Panc1 (cell line): Measurements from ENCODE around the gene GRK6. TPM values are rescaled to one million over a fixed set of nuclear protein-coding genes. Genes with fewer than 3 reads are reported as not detected.
"Not testable (repeated sequence)": the region's sequence is repeated elsewhere in the genome, so short reads cannot be mapped to it uniquely, and the experiment has no call there.

Source experiments
- ATAC-seq: fragments of 200-7000 bp; cut with Tn5 transposase; 2 replicates; pipeline ENCODE4 v1.9.1; 2020; ENCODE audit warnings: mild to moderate bottlenecking, moderate library complexity
- BruUV-seq: library from RNA; stranded (reverse); fragments of 400-500 nt; replicated peaks from 2 replicates; lab custom pipeline; 2021; lab: Mats Ljungman, UMichigan
- CTCF ChIA-PET: fragments of 300-600 bp; sonication (Branson Sonifier 250); formaldehyde crosslinking; loops from one replicate; lab custom pipeline; 2022; ENCODE audit warnings: antibody characterized with exemption; lab: Charles Lee
- POLR2A ChIA-PET: fragments of 300-600 bp; sonication (Branson Sonifier 250); formaldehyde crosslinking; loops from one replicate; lab custom pipeline; 2022; ENCODE audit warnings: antibody characterized with exemption; lab: Charles Lee
- DNase-seq: peaks from one replicate; pipeline ENCODE4 v3.0.0-alpha.2; 2010; ENCODE audit warnings: low read depth, low spot score
- H3K27ac ChIP-seq: 2 replicates; pipeline ENCODE4 v1.5.1; 2011; ENCODE audit warnings: mild to moderate bottlenecking, low read length, inconsistent platforms
- H3K27me3 ChIP-seq: fragments of 200-500 bp; sonication (Bioruptor generic); 2 replicates; pipeline ENCODE4 v1.6.0; 2014; ENCODE audit warnings: low read length, inconsistent platforms; ENCODE audit not compliant: control insufficient read depth, insufficient read depth
- H3K36me3 ChIP-seq: fragments of 200-500 bp; sonication (Bioruptor generic); 2 replicates; pipeline ENCODE4 v1.5.1; 2014; ENCODE audit warnings: inconsistent platforms, mild to moderate bottlenecking, low read length, moderate library complexity; ENCODE audit not compliant: control insufficient read depth, insufficient read depth
- H3K4me1 ChIP-seq: 2 replicates; pipeline ENCODE4 v1.5.1; 2011; ENCODE audit warnings: inconsistent platforms, mild to moderate bottlenecking, low read length, moderate library complexity; ENCODE audit not compliant: control insufficient read depth, insufficient read depth
- H3K4me3 ChIP-seq, 2 experiments: 2 replicates each; pipeline ENCODE4 v1.5.1; 2011 to 2012; ENCODE audit warnings: low read depth in 2 of 2, low read length in 2 of 2, mild to moderate bottlenecking in 2 of 2, inconsistent platforms in 1 of 2, moderate library complexity in 1 of 2
- H3K9me3 ChIP-seq: fragments of 200-500 bp; sonication (Bioruptor generic); 2 replicates; pipeline ENCODE4 v1.5.1; 2014; ENCODE audit warnings: low read depth, mild to moderate bottlenecking, inconsistent platforms, low read length, moderate library complexity; ENCODE audit not compliant: control insufficient read depth, insufficient read depth
- POLR2AphosphoS5 ChIP-seq: IDR thresholded peaks from 2 replicates; pipeline ENCODE4 v1.6.1; 2012; ENCODE audit warnings: mild to moderate bottlenecking, low read depth, low read length, moderate library complexity
- SIN3A ChIP-seq: IDR thresholded peaks from 2 replicates; pipeline ENCODE4 v1.6.1; 2012; ENCODE audit warnings: low read depth, mild to moderate bottlenecking, low read length, moderate library complexity, borderline replicate concordance; ENCODE audit not compliant: insufficient read depth
- TCF7L2 ChIP-seq: IDR thresholded peaks from 2 replicates; pipeline ENCODE4 v1.6.1; 2011; ENCODE audit warnings: mild to moderate bottlenecking, low read depth, low read length, inconsistent platforms
- in situ Hi-C: cut with HindIII; loops from 2 replicates; pipeline ENCODE4 v1.10.0; 2016; ENCODE audit warnings: low sequenced_read_pairs, low pct_unique_long_range_greater_than_20kb
- intact Hi-C: fragments of 100-400 bp; cut with micrococcal nuclease; formaldehyde crosslinking; loops from one replicate; pipeline ENCODE4 v1.10.0; 2022; ENCODE audit not compliant: unreplicated experiment
- total RNA-seq: library from RNA; stranded (reverse); gene quantifications from one replicate; pipeline ENCODE4 v1.2.1, GENCODE V29; 2021; ENCODE audit not compliant: unreplicated experiment
- TF ChIP-seq, protein P1 (sequence below), 2 experiments: IDR thresholded peaks; 2 replicates each; pipeline ENCODE4 v1.6.1; 2011 to 2012; ENCODE audit warnings: low read depth in 2 of 2, control low read depth in 1 of 2, low read length in 1 of 2, mild to moderate bottlenecking in 1 of 2, moderate library complexity in 1 of 2; ENCODE audit not compliant: insufficient read depth in 1 of 2
- TF ChIP-seq, protein P2 (sequence below): fragments of 450-650 bp; IDR thresholded peaks from 2 replicates; pipeline ENCODE4 v1.5.1; 2017; ENCODE audit warnings: mild to moderate bottlenecking

GRK6 gene
- total RNA-seq, 1 experiment from 2014 or later: 56.1 TPM

DNA sequence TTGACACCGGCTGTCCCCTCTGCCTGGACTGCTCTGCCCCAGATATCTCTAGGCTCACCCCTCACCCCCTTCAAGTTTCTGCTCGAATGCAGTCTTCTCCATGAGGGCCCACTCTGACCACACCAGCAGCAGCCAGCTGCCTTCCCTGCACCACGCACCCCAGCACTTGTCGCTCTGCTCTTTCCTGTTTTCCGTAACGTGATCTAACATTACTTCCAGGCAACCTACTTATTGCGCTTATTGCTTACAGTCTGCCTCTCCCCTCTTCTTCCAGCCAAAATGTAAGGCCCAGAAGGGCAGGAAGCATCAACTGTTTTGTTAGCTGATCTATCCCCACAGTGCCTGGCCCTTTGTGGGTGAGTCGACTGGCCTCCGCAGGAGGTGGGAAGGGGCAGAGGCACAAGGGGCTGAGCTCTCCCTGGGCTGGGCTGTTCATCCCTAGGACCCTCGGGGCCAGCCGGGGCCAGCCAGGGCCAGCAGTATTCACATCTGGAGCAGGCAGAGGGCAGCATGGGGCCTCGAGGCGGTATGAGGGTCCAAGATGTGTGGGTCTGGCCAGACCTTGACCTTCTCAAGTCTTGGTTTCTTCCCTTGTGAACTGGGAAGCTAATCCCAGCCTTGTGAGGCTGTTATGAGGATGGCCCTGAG lies 58.5 kb downstream of the GRK6 start:
- Histone ChIP-seq H3K4me1 (no peaks in the 10 kb centered on the region), H3K4me3 (no peak overlapping the region), H3K36me3 (peaks cover 3% of the 10 kb centered on the region; the same call in 1 of the 2 replicates), H3K27me3 (no peaks in the 10 kb centered on the region), H3K27ac (no peak overlapping the region), H3K9me3 (no peaks in the 10 kb centered on the region)
- ChIA-PET CTCF (no interaction called here), POLR2A (no interaction called here)
- ATAC-seq (no peak), DNase-seq (no peak)
- intact Hi-C loops (no loop called here), in situ Hi-C loops (no loop called here)
- TSS peak; percentile 41 for BruUV-seq
- TF ChIP-seq, protein P1, sequence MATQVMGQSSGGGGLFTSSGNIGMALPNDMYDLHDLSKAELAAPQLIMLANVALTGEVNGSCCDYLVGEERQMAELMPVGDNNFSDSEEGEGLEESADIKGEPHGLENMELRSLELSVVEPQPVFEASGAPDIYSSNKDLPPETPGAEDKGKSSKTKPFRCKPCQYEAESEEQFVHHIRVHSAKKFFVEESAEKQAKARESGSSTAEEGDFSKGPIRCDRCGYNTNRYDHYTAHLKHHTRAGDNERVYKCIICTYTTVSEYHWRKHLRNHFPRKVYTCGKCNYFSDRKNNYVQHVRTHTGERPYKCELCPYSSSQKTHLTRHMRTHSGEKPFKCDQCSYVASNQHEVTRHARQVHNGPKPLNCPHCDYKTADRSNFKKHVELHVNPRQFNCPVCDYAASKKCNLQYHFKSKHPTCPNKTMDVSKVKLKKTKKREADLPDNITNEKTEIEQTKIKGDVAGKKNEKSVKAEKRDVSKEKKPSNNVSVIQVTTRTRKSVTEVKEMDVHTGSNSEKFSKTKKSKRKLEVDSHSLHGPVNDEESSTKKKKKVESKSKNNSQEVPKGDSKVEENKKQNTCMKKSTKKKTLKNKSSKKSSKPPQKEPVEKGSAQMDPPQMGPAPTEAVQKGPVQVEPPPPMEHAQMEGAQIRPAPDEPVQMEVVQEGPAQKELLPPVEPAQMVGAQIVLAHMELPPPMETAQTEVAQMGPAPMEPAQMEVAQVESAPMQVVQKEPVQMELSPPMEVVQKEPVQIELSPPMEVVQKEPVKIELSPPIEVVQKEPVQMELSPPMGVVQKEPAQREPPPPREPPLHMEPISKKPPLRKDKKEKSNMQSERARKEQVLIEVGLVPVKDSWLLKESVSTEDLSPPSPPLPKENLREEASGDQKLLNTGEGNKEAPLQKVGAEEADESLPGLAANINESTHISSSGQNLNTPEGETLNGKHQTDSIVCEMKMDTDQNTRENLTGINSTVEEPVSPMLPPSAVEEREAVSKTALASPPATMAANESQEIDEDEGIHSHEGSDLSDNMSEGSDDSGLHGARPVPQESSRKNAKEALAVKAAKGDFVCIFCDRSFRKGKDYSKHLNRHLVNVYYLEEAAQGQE (IDR thresholded peaks at IDR 0.05; ENCODE audit: insufficient read depth in 1 of 2, low read depth in 2 of 2, low read length in 1 of 2): no peak
- TF ChIP-seq, protein P2, sequence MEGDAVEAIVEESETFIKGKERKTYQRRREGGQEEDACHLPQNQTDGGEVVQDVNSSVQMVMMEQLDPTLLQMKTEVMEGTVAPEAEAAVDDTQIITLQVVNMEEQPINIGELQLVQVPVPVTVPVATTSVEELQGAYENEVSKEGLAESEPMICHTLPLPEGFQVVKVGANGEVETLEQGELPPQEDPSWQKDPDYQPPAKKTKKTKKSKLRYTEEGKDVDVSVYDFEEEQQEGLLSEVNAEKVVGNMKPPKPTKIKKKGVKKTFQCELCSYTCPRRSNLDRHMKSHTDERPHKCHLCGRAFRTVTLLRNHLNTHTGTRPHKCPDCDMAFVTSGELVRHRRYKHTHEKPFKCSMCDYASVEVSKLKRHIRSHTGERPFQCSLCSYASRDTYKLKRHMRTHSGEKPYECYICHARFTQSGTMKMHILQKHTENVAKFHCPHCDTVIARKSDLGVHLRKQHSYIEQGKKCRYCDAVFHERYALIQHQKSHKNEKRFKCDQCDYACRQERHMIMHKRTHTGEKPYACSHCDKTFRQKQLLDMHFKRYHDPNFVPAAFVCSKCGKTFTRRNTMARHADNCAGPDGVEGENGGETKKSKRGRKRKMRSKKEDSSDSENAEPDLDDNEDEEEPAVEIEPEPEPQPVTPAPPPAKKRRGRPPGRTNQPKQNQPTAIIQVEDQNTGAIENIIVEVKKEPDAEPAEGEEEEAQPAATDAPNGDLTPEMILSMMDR: no peak
- TF ChIP-seq POLR2AphosphoS5 (no peak), SIN3A (no peak), TCF7L2 (no peak)

DNA sequence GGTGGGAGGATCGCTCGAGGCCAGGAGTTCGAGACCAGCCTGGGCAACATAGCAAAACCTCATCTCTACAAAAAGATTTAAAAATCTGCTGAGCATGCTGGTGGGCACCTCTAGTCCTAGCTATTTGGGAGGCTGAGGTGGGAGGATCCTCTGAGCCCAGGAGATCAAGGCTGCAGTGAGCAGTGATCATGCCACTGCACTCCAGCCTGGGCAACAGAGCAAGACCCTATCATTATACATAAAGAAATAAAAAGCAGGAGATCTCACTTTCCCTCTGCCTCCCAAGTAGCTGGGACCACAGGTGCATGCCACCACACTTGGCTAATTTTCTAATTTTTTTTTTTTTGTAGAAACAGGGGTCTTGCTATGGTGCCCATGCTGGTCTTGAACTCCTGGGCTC lies 59.3 kb downstream of the GRK6 start:
- intact Hi-C loops, ATAC-seq, H3K9me3 ChIP-seq, H3K4me1 ChIP-seq, CTCF ChIA-PET, H3K27ac ChIP-seq, POLR2A ChIA-PET, BruUV-seq, H3K36me3 ChIP-seq, DNase-seq, H3K27me3 ChIP-seq, in situ Hi-C loops, H3K4me3 ChIP-seq: not testable (repeated sequence)

DNA sequence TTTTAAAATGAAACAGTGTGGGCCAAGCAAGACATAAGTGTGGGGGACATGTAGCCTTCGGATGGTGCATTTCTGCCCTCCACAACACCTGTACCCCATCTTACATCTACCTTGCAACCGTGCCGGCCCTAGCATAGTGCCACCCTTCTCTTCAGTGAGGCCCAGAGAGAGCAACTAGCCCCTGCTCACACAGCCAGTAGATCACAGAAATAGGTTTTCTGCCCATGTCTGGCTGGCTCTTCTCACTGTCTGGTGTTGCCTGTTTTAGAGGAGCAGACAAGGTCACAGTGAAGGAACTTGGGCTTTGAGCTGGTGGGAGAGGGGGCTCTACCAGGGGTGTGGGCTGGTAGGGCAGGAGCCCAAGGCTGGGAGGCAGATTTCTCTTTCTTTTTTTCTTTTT lies 59.8 kb downstream of the GRK6 start:
- no TSS peak for BruUV-seq
- Histone ChIP-seq H3K9me3 (no peaks in the 10 kb centered on the region), H3K4me1 (peaks cover 3% of the 10 kb centered on the region; the same call in 1 of the 2 replicates), H3K27me3 (no peaks in the 10 kb centered on the region), H3K4me3 (no peak overlapping the region), H3K36me3 (peaks cover 3% of the 10 kb centered on the region; the same call in 1 of the 2 replicates), H3K27ac (no peak overlapping the region)
- DNase-seq (no peak), ATAC-seq (no peak)
- TF ChIP-seq SIN3A: no peak
- TF ChIP-seq, protein P2: no peak
- TF ChIP-seq TCF7L2: no peak
- no peak for TF ChIP-seq POLR2AphosphoS5
- TF ChIP-seq, protein P1 (IDR thresholded peaks at IDR 0.05; ENCODE audit: insufficient read depth in 1 of 2, low read depth in 2 of 2, low read length in 1 of 2): no peak
- in situ Hi-C loops (no loop called here), intact Hi-C loops (no loop called here)
- ChIA-PET POLR2A (no interaction called here), CTCF (no interaction called here)
